ENCODE measurements around the gene SELE.

The SELE gene

GRCh38 chr1:169726851-169727250 is 7.0 kb downstream of the SELE start:
- TF ChIP-seq CREB1 (IDR thresholded peaks at IDR 0.05; ENCODE audit: low read depth): no peak
- no peak for TF ChIP-seq TEAD4 (IDR thresholded peaks at IDR 0.05)
- no peak for TF ChIP-seq EGR1 (IDR thresholded peaks at IDR 0.05)
- no peak for TF ChIP-seq TCF12 (IDR thresholded peaks at IDR 0.05; ENCODE audit: low read depth)
- TF ChIP-seq EP300 (IDR thresholded peaks at IDR 0.05; ENCODE audit: borderline replicate concordance): no peak
- TF ChIP-seq FOXM1 (IDR thresholded peaks at IDR 0.05; ENCODE audit: borderline replicate concordance, low read depth): no peak
- no peak for TF ChIP-seq USF1 (IDR thresholded peaks at IDR 0.05)
- no peak for TF ChIP-seq REST (IDR thresholded peaks at IDR 0.05; ENCODE audit: low read depth)
- TF ChIP-seq RAD21 (IDR thresholded peaks at IDR 0.05; ENCODE audit: low read depth): no peak
- no peak for TF ChIP-seq YY1 (IDR thresholded peaks at IDR 0.05; ENCODE audit: low read depth)
- no peak for TF ChIP-seq ZBTB7A (IDR thresholded peaks at IDR 0.05; ENCODE audit: low read depth)
- TF ChIP-seq TAF1 (IDR thresholded peaks at IDR 0.05; ENCODE audit: low read depth): no peak
- no peak for TF ChIP-seq NFIC (IDR thresholded peaks at IDR 0.05)
- TF ChIP-seq CEBPB (IDR thresholded peaks at IDR 0.05): no peak
- TF ChIP-seq MAX (IDR thresholded peaks at IDR 0.05): no peak

GRCh38 chr1:169725930-169726329 is 7.9 kb downstream of the SELE start:
- no peak for TF ChIP-seq TEAD4 (IDR thresholded peaks at IDR 0.05)

GRCh38 chr1:169724168-169724567 is 9.7 kb downstream of the SELE start:
- no peak for TF ChIP-seq MAX (IDR thresholded peaks at IDR 0.05)
- no peak for TF ChIP-seq TCF12 (IDR thresholded peaks at IDR 0.05; ENCODE audit: low read depth)
- no peak for TF ChIP-seq USF1 (IDR thresholded peaks at IDR 0.05)
- no peak for TF ChIP-seq CREB1 (IDR thresholded peaks at IDR 0.05; ENCODE audit: low read depth)
- TF ChIP-seq FOXM1 (IDR thresholded peaks at IDR 0.05; ENCODE audit: borderline replicate concordance, low read depth): no peak
- no peak for TF ChIP-seq REST (IDR thresholded peaks at IDR 0.05; ENCODE audit: low read depth)
- TF ChIP-seq NFIC (IDR thresholded peaks at IDR 0.05): no peak
- TF ChIP-seq EP300 (IDR thresholded peaks at IDR 0.05; ENCODE audit: borderline replicate concordance): no peak
- TF ChIP-seq ZBTB7A (IDR thresholded peaks at IDR 0.05; ENCODE audit: low read depth): no peak
- TF ChIP-seq EGR1 (IDR thresholded peaks at IDR 0.05): no peak
- no peak for TF ChIP-seq TEAD4 (IDR thresholded peaks at IDR 0.05)
- no peak for TF ChIP-seq YY1 (IDR thresholded peaks at IDR 0.05; ENCODE audit: low read depth)
- TF ChIP-seq CEBPB (IDR thresholded peaks at IDR 0.05): no peak
- TF ChIP-seq RAD21 (IDR thresholded peaks at IDR 0.05; ENCODE audit: low read depth): no peak
- TF ChIP-seq TAF1 (IDR thresholded peaks at IDR 0.05; ENCODE audit: low read depth): no peak

GRCh38 chr1:169723763-169724162 is 10.1 kb downstream of the SELE start:
- TF ChIP-seq MAX (IDR thresholded peaks at IDR 0.05): no peak
- TF ChIP-seq EP300 (IDR thresholded peaks at IDR 0.05; ENCODE audit: borderline replicate concordance): no peak
- no peak for TF ChIP-seq CEBPB (IDR thresholded peaks at IDR 0.05)
- TF ChIP-seq EGR1 (IDR thresholded peaks at IDR 0.05): no peak
- no peak for TF ChIP-seq YY1 (IDR thresholded peaks at IDR 0.05; ENCODE audit: low read depth)
- TF ChIP-seq RAD21 (IDR thresholded peaks at IDR 0.05; ENCODE audit: low read depth): no peak
- TF ChIP-seq FOXM1 (IDR thresholded peaks at IDR 0.05; ENCODE audit: borderline replicate concordance, low read depth): no peak
- no peak for TF ChIP-seq REST (IDR thresholded peaks at IDR 0.05; ENCODE audit: low read depth)
- TF ChIP-seq ZBTB7A (IDR thresholded peaks at IDR 0.05; ENCODE audit: low read depth): no peak
- no peak for TF ChIP-seq TAF1 (IDR thresholded peaks at IDR 0.05; ENCODE audit: low read depth)
- TF ChIP-seq CREB1 (IDR thresholded peaks at IDR 0.05; ENCODE audit: low read depth): no peak
- TF ChIP-seq NFIC (IDR thresholded peaks at IDR 0.05): no peak
- no peak for TF ChIP-seq TCF12 (IDR thresholded peaks at IDR 0.05; ENCODE audit: low read depth)
- no peak for TF ChIP-seq TEAD4 (IDR thresholded peaks at IDR 0.05)
- no peak for TF ChIP-seq USF1 (IDR thresholded peaks at IDR 0.05)

Data from Ishikawa (cell line).